ENCODE results near the gene ATN1.

The ATN1 gene

GRCh38 chr12:6937481-6938352, 10.0 kb downstream of the ATN1 start (continued):
- TF ChIP-seq PRDM10 (tag by site-specific recombination; IDR thresholded peaks at IDR 0.05) (peak; percentile 47; the same call in 1 of the 2 replicates), ZNF580 (tag by site-specific recombination; IDR thresholded peaks at IDR 0.05) (peak; percentile 72; the same call in 1 of the 2 replicates), ZNF341 (tag by site-specific recombination; IDR thresholded peaks at IDR 0.05; ENCODE audit: low read depth) (no peak), ZNF639 (tag by site-specific recombination; IDR thresholded peaks at IDR 0.05) (peak; percentile 90), ZNF629 (tag by site-specific recombination; IDR thresholded peaks at IDR 0.05) (peak; percentile 98), YY2 (tag by site-specific recombination; IDR thresholded peaks at IDR 0.05) (0 out of 2 replicates have a peak, but pooled peaks have one; percentile 11), ZNF488 (tag by site-specific recombination; IDR thresholded peaks at IDR 0.05) (no peak), ZNF677 (tag by site-specific recombination; IDR thresholded peaks at IDR 0.05) (no peak), ZNF324 (tag by site-specific recombination; IDR thresholded peaks at IDR 0.05) (0 out of 2 replicates have a peak, but pooled peaks have one; percentile 72), ZNF184 (tag by site-specific recombination; IDR thresholded peaks at IDR 0.05) (no peak), ZNF292 (tag by site-specific recombination; IDR thresholded peaks at IDR 0.05; ENCODE audit: borderline replicate concordance, low read depth) (no peak), ZSCAN4 (tag by site-specific recombination; IDR thresholded peaks at IDR 0.05) (0 out of 2 replicates have a peak, but pooled peaks have one; percentile 11), ZNF837 (tag by site-specific recombination; IDR thresholded peaks at IDR 0.05) (peak; percentile 98), EGR2 (tag by site-specific recombination; IDR thresholded peaks at IDR 0.05; ENCODE audit: low read depth) (peak; percentile 89; the same call in 1 of the 2 replicates), SCRT1 (tag by site-specific recombination; IDR thresholded peaks at IDR 0.05; ENCODE audit: borderline replicate concordance) (peak; percentile 88), ZNF76 (tag by site-specific recombination; IDR thresholded peaks at IDR 0.05; ENCODE audit: borderline replicate concordance, low read depth) (peak; percentile 68; the same call in 1 of the 2 replicates), ZSCAN30 (tag by site-specific recombination; IDR thresholded peaks at IDR 0.05) (peak; percentile 49; the same call in 1 of the 2 replicates), ZNF48 (tag by site-specific recombination; IDR thresholded peaks at IDR 0.05) (no peak), HIC1 (tag by site-specific recombination; IDR thresholded peaks at IDR 0.05) (peak; percentile 48), MYNN (tag by site-specific recombination; IDR thresholded peaks at IDR 0.05; ENCODE audit: borderline replicate concordance) (0 out of 2 replicates have a peak, but pooled peaks have one; percentile 7), SP7 (tag by site-specific recombination; IDR thresholded peaks at IDR 0.05) (peak; percentile 93), PBX3 (CRISPR knock-in tag; IDR thresholded peaks at IDR 0.05) (peak; percentile 96), BCL11A (tag by site-specific recombination; IDR thresholded peaks at IDR 0.05; ENCODE audit: low read depth) (no peak), ZNF658 (tag by site-specific recombination; IDR thresholded peaks at IDR 0.05) (no peak), SCRT2 (tag by site-specific recombination; IDR thresholded peaks at IDR 0.05) (peak; percentile 92), SP2 (tag by site-specific recombination; IDR thresholded peaks at IDR 0.05) (peak; percentile 94), ZNF24 (tag by site-specific recombination; IDR thresholded peaks at IDR 0.05) (peak; percentile 98), ZSCAN16 (tag by site-specific recombination; IDR thresholded peaks at IDR 0.05) (peak; percentile 81)
